HG03097 (cell line): ENCODE measurements around the gene SPECC1.

ENCODE experiments used
- ATAC-seq: cut with Tn5 transposase; IDR thresholded peaks from one replicate; pipeline ENCODE4 v1.9.1; 2021; ENCODE audit not compliant: unreplicated experiment, low FRiP score

The SPECC1 gene

GRCh38 chr17:20200865-20201458 lies 191.8 kb downstream of the SPECC1 start:
- ATAC-seq: no peak

- ATAC-seq: no peak
Measured at GRCh38 chr17:20202141-20202621, 193.0 kb downstream of the SPECC1 start.

- no peak for ATAC-seq
Measured at GRCh38 chr17:20203018-20203417, 193.9 kb downstream of the SPECC1 start.

GRCh38 chr17:20203761-20204263 lies 194.7 kb downstream of the SPECC1 start:
- ATAC-seq: no peak

GRCh38 chr17:20205609-20206008 lies 196.4 kb downstream of the SPECC1 start:
- ATAC-seq: no peak

GRCh38 chr17:20206068-20206467 lies 196.9 kb downstream of the SPECC1 start:
- ATAC-seq: no peak

GRCh38 chr17:20206591-20206990 lies 197.4 kb downstream of the SPECC1 start:
- no peak for ATAC-seq

GRCh38 chr17:20207262-20207985 lies 198.3 kb downstream of the SPECC1 start:
- ATAC-seq: no peak

GRCh38 chr17:20208717-20209116 lies 199.6 kb downstream of the SPECC1 start:
- no peak for ATAC-seq

GRCh38 chr17:20210180-20210579 lies 201.0 kb downstream of the SPECC1 start:
- ATAC-seq: no peak

- ATAC-seq: no peak
Measured at GRCh38 chr17:20210614-20211013, 201.5 kb downstream of the SPECC1 start.

- no peak for ATAC-seq
Measured at GRCh38 chr17:20211246-20211645, 202.1 kb downstream of the SPECC1 start.

- ATAC-seq: no peak
Measured at GRCh38 chr17:20213449-20213848, 204.3 kb downstream of the SPECC1 start.

GRCh38 chr17:20214794-20215193 lies 205.6 kb downstream of the SPECC1 start:
- no peak for ATAC-seq

- no peak for ATAC-seq
Measured at GRCh38 chr17:20216154-20216815, 207.1 kb downstream of the SPECC1 start.

- ATAC-seq: no peak
Measured at GRCh38 chr17:20216853-20217252, 207.7 kb downstream of the SPECC1 start.

- ATAC-seq: no peak
Measured at GRCh38 chr17:20217677-20218076, 208.5 kb downstream of the SPECC1 start.

- ATAC-seq: no peak
Measured at GRCh38 chr17:20218272-20218671, 209.1 kb downstream of the SPECC1 start.

- ATAC-seq: no peak
Measured at GRCh38 chr17:20223808-20224328, 214.7 kb downstream of the SPECC1 start.

- ATAC-seq: no peak
Measured at GRCh38 chr17:20224379-20224778, 215.2 kb downstream of the SPECC1 start.
